ENCODE data around the gene ANKRD65.
"Not testable (repeated sequence)": the region's sequence is repeated elsewhere in the genome, so short reads cannot be mapped to it uniquely, and the experiment has no call there.

ANKRD65 gene

GRCh38 chr1:1421147-1421906, at the start of gene ANKRD65:
TSS of gene ANKRD65 (minus strand) at chr1:1421276. CDS start at chr1:1421005, 271 bp downstream.
- DNase-seq = peak; percentile 94

DNA sequence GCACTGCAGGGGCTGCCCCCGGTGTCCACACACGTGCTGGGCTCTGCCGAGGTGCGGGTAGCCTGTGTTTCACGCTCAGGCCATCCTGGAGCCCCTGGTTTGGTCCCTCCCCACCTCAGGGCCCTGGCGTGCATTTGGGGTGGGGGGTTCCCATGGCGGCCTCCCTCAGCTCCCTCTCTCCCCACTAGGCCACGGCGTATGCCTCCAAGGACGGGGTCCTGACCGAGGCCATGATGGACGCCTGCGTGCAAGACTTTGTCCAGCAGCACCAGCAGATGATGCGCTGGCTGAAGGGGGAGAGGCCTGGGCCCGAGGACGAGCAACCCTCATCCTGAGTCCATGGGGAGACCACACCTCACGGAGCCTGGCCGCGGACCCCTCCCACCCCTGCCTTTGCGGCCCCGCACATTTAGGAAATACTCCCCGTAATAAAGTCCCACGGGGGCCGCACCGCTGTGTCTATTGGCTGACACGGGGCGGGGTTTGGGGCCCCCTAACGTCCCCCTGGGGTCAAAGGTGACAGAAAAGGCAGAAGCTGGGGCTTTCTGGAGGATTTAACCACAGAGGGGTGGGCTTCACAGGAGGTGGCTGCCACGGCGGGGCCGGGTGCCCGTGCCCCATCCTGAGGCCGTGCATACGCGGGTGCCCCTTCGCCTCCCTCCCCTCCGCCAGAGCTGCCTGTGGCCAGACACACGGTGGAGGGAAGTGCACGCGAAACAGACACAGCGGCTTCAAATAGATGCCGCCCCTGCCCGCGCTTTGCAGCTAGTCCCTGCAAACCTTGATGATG, 47.3 kb upstream of the ANKRD65 start:
- DNase-seq = not testable (repeated sequence)

GRCh38 chr1:1463312-1463711, 42.2 kb upstream of the ANKRD65 start:
- no peak for DNase-seq

GRCh38 chr1:1462318-1462966, 41.4 kb upstream of the ANKRD65 start:
- DNase-seq = peak; percentile 33

GRCh38 chr1:1461721-1462317, 40.7 kb upstream of the ANKRD65 start:
- DNase-seq = no peak

DNA sequence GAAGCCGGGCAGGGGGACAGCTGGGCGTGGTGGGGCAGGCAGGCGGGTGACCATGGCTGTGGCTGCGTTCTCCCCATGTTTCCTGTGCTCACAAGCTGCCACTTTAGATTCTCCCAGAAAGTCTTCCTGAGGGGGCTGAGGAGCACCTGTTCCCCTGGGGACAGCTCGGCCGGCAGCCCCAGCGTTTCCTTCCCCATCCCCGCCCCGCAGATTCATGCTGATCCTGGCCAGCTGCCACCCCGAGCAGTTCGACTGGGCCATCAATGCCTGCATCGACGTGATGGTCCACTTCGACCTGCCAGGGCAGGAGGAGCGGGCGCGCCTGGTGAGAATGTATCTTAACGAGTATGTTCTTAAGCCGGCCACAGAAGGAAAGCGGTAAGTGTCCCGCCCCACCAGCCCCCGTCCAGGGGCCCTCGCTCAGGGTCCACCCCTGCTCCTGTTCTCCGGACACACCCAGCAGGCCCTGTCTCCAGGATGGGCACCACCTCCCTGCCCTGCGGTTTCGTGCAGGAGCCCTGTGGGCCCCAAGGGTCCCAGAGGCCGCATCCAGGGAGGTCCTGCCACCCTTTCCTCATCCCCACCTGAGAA, 39.6 kb upstream of the ANKRD65 start:
- no peak for DNase-seq

GRCh38 chr1:1459711-1460110, 38.6 kb upstream of the ANKRD65 start:
- DNase-seq = not testable (repeated sequence)

- DNase-seq = not testable (repeated sequence)
Observed at GRCh38 chr1:1459156-1459555, 38.1 kb upstream of the ANKRD65 start.

- not testable (repeated sequence) for DNase-seq
Observed at GRCh38 chr1:1456683-1457255, 35.7 kb upstream of the ANKRD65 start.

GRCh38 chr1:1455934-1456333, 34.9 kb upstream of the ANKRD65 start:
- DNase-seq = not testable (repeated sequence)

- no peak for DNase-seq
Observed at GRCh38 chr1:1455366-1455884, 34.3 kb upstream of the ANKRD65 start.

- not testable (repeated sequence) for DNase-seq
Observed at GRCh38 chr1:1454286-1455056, 33.4 kb upstream of the ANKRD65 start.

GRCh38 chr1:1452882-1453281, 31.8 kb upstream of the ANKRD65 start:
- DNase-seq = no peak

DNA sequence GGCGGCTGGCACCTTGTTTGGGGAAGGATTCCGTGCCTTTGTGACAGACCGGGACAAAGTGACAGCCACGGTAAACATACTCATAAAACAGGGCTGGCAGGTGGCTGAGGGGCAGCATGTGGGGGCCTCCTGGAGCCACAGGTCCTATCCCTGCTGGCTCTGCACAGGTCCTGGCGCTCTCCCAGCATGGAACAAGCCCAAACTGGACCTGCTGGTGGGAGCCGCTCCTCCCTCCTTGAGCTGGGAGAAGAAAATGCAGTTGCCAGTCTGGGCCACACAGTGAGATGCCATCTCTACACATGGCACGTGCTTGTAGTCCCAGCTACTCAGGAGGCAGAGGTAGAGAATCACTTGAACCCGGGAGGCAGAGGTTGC, 31.3 kb upstream of the ANKRD65 start:
- DNase-seq = not testable (repeated sequence)

DNA sequence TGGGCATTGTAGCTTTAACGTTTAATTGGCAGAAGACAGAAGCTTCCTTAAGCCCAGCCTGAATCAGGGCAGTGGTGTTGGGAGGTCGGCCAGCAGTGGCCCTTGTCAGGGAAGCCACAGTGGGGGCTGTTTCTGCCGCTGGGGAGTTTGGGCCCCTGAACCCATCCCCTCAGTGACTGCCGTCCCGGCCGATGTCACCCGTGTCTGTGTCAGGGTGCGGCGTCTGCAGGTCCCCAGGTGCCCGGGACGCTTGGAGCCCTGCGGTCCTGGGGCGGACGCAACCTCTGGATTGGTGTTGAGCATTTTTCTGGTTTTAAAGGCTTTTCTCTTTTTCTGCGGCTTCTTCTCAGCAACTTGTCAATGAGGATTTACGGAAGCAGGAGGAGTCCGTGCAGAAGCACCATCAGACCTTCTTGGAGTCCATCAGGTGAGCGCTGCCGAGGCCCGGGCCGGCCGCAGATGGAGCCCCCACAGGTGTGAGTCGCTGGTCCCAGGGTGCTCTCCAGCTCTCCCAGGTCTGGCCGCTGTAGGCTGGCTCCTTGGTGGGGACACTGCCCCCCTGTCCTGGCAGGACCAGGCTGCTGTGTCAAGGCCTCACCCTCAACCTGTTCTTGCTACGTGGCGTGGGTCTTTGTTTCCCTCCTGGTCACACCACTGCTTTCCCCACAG, 30.8 kb upstream of the ANKRD65 start:
- no peak for DNase-seq

GRCh38 chr1:1450616-1451015, 29.5 kb upstream of the ANKRD65 start:
- not testable (repeated sequence) for DNase-seq

DNA sequence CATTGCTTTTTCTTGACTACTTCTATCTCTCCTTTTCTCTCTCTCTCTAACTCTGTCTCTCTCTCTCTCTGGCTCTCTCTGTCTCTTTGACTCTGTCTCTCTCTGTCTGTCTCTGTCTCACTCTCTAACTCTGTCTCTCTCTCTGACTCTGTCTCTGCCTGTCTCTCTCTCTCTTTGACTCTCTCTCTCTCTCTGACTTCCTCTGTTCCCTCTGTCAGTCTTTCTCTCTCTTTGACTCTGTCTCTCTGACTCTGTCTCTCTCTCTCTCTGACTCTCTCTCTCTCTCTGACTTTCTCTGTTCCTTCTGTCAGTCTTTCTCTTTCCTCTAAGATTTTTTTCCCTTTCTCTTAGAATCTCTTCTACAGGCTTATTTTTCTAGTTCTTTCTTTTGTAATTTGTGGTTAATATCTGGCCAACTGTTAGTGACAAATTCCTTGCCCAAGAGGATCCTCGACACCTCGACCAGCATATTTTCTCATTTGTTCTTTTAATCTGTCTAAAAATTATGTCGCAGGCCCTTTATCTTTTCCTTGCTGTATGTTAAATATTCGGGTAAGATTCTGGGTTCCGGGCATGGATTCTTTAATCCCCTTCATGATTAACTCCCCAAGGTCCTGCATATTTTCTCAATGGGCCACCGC, 28.1 kb upstream of the ANKRD65 start, which contains the start of gene ATAD3C:
TSS of gene ATAD3C (plus strand) at position 591 of the 641 bp plus-strand sequence. CDS start 995 bp downstream, outside the sequence.
- DNase-seq = no peak

GRCh38 chr1:1446631-1447030, 25.6 kb upstream of the ANKRD65 start:
- DNase-seq = not testable (repeated sequence)

GRCh38 chr1:1442069-1442770, 21.1 kb upstream of the ANKRD65 start:
- no peak for DNase-seq

Data from NCI-H146 (cell line).